ENCODE data around the gene POTEG.
"Not testable (repeated sequence)": the region's sequence is repeated elsewhere in the genome, so short reads cannot be mapped to it uniquely, and the experiment has no call there.

GRCh38 chr14:19360937-19361635 lies 73.1 kb downstream of the POTEG start:
- TF ChIP-seq, protein P1, sequence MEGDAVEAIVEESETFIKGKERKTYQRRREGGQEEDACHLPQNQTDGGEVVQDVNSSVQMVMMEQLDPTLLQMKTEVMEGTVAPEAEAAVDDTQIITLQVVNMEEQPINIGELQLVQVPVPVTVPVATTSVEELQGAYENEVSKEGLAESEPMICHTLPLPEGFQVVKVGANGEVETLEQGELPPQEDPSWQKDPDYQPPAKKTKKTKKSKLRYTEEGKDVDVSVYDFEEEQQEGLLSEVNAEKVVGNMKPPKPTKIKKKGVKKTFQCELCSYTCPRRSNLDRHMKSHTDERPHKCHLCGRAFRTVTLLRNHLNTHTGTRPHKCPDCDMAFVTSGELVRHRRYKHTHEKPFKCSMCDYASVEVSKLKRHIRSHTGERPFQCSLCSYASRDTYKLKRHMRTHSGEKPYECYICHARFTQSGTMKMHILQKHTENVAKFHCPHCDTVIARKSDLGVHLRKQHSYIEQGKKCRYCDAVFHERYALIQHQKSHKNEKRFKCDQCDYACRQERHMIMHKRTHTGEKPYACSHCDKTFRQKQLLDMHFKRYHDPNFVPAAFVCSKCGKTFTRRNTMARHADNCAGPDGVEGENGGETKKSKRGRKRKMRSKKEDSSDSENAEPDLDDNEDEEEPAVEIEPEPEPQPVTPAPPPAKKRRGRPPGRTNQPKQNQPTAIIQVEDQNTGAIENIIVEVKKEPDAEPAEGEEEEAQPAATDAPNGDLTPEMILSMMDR (IDR thresholded peaks at IDR 0.05), result not testable (repeated sequence)
- not testable (repeated sequence) for TF ChIP-seq POLR2AphosphoS5 (IDR thresholded peaks at IDR 0.05)
